Astrocyte of the spinal cord (primary cell): ENCODE measurements around the gene ATP2B2.

Source experiments
- DNase-seq: peaks from one replicate; pipeline ENCODE4 v3.0.0; 2011; ENCODE audit warnings: low read depth, low spot score
- H3K4me3 ChIP-seq: 2 replicates; pipeline ENCODE4 v1.5.1; 2011; ENCODE audit warnings: low read depth, mild to moderate bottlenecking, low read length, moderate library complexity
- CTCF ChIP-seq: IDR thresholded peaks from 2 replicates; pipeline ENCODE4 v1.5.1; 2012; ENCODE audit warnings: low read depth, mild to moderate bottlenecking, low read length, inconsistent platforms
- in situ Hi-C: cut with HindIII; loops from 2 replicates; pipeline ENCODE4 v1.10.0; 2017; ENCODE audit warnings: low sequenced_read_pairs

Gene ATP2B2

GRCh38 chr3:10504171-10505049, 976 bp downstream of the ATP2B2 start:
- no peak overlapping the region for H3K4me3 ChIP-seq
- in situ Hi-C loops, result no loop called here
- no peak for DNase-seq
- no peak for TF ChIP-seq CTCF

- no peak overlapping the region for H3K4me3 ChIP-seq
- in situ Hi-C loops, result no loop called here
- no peak for TF ChIP-seq CTCF
- no peak for DNase-seq
Measured at GRCh38 chr3:10503217-10503796, 2.1 kb downstream of the ATP2B2 start.

- in situ Hi-C loops, result no loop called here
- TF ChIP-seq CTCF, result no peak
- no peak overlapping the region for H3K4me3 ChIP-seq
- DNase-seq, result no peak
Measured at GRCh38 chr3:10502185-10502880, 3.1 kb downstream of the ATP2B2 start.

GRCh38 chr3:10501664-10502052, 3.7 kb downstream of the ATP2B2 start:
- in situ Hi-C loops, result no loop called here
- no peak for TF ChIP-seq CTCF
- H3K4me3 ChIP-seq, result no peak overlapping the region
- no peak for DNase-seq

GRCh38 chr3:10500717-10501663, 4.4 kb downstream of the ATP2B2 start:
- TF ChIP-seq CTCF, result no peak
- no peak for DNase-seq
- no peak overlapping the region for H3K4me3 ChIP-seq
- in situ Hi-C loops, result no loop called here

GRCh38 chr3:10498271-10498670, 7.1 kb downstream of the ATP2B2 start:
- in situ Hi-C loops, result no loop called here
- TF ChIP-seq CTCF, result no peak

More at GRCh38 chr3:10498271-10498670, 7.1 kb downstream of the ATP2B2 start:
- no peak for DNase-seq
- no peak overlapping the region for H3K4me3 ChIP-seq
